ENCODE measurements around the gene CDC42. TPM values are rescaled to one million over a fixed set of nuclear protein-coding genes. Genes with fewer than 3 reads are reported as not detected.

CDC42 gene
- total RNA-seq, 1 experiment from 2014 or later: 171 TPM

DNA sequence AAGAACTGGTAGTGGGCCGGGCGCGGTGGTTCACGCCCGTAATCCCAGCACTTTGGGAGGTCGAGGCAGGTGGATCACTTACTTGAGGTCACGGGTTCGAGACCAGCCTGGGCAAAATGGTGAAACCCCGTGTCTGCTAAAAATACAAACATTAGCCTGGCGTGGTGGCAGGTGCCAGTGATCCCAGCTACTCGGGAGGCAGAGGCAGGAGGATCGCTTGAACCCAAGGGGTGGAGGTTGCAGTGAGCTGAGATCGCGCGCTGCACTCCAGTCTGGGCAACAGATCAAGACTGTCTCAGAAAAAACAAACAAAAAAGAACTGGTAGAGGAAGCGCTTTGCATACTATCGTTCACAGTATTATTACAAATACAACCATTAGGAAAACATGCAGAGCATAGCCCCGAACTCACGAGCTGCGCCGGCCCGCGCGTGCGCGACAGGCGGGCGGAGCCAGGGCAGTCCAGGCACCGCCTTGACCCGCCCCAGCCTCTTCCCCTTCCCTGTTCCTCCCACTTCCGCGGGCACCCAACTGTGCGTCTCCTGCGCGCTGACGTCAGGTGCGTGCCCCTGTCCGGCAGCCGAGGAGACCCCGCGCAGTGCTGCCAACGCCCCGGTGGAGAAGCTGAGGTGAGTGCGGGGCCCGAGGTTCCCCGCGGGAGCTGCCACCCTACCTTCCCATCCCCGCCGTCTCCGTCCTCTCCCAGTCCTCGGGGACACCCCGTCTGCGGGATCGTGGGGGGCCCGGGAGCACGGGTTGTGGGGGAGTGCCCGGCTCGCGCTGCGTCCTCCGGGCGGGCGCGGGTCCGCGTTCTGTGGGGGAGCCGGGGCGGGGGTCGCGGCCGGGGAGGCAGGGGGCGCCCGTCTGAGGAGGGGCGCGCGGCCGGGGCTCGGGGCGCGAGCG, at the start of gene CDC42 (continued):
- TF ChIP-seq, protein P1, sequence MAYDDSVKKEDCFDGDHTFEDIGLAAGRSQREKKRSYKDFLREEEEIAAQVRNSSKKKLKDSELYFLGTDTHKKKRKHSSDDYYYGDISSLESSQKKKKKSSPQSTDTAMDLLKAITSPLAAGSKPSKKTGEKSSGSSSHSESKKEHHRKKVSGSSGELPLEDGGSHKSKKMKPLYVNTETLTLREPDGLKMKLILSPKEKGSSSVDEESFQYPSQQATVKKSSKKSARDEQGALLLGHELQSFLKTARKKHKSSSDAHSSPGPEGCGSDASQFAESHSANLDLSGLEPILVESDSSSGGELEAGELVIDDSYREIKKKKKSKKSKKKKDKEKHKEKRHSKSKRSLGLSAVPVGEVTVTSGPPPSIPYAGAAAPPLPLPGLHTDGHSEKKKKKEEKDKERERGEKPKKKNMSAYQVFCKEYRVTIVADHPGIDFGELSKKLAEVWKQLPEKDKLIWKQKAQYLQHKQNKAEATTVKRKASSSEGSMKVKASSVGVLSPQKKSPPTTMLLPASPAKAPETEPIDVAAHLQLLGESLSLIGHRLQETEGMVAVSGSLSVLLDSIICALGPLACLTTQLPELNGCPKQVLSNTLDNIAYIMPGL (CRISPR knock-in tag; IDR thresholded peaks at IDR 0.05): peak; percentile 94
- TF ChIP-seq NR3C1 (CRISPR knock-in tag; conservative IDR thresholded peaks at IDR 0.05; ENCODE audit: low read depth) (no peak), ZNF263 (CRISPR knock-in tag; IDR thresholded peaks at IDR 0.05; ENCODE audit: low read depth) (no peak; the same call in 1 of the 2 replicates), MYBL2 (CRISPR knock-in tag; IDR thresholded peaks at IDR 0.05) (no peak), KAT7 (CRISPR knock-in tag; IDR thresholded peaks at IDR 0.05; ENCODE audit: borderline replicate concordance) (peak; percentile 93; the same call in 1 of the 2 replicates), ATF1 (CRISPR knock-in tag; IDR thresholded peaks at IDR 0.05) (no peak), NR2C2 (CRISPR knock-in tag; IDR thresholded peaks at IDR 0.05) (no peak), ZNF138 (CRISPR knock-in tag; conservative IDR thresholded peaks at IDR 0.05) (no peak), PRRX2 (CRISPR knock-in tag; IDR thresholded peaks at IDR 0.05) (no peak), SMAD3 (CRISPR knock-in tag; IDR thresholded peaks at IDR 0.05; ENCODE audit: borderline replicate concordance) (no peak), ZNF671 (CRISPR knock-in tag; IDR thresholded peaks at IDR 0.05) (no peak), FOXK1 (CRISPR knock-in tag; IDR thresholded peaks at IDR 0.05) (peak; percentile 89), ELF4 (CRISPR knock-in tag; IDR thresholded peaks at IDR 0.05; ENCODE audit: low read depth) (no peak), ZNF423 (CRISPR knock-in tag; IDR thresholded peaks at IDR 0.05) (no peak), ESRRA (CRISPR knock-in tag; IDR thresholded peaks at IDR 0.05; ENCODE audit: borderline replicate concordance) (0 out of 2 replicates have a peak, but pooled peaks have one; percentile 48), SP1 (CRISPR knock-in tag; conservative IDR thresholded peaks at IDR 0.05) (peak; percentile 93), OVOL2 (CRISPR knock-in tag; IDR thresholded peaks at IDR 0.05; ENCODE audit: borderline replicate concordance) (no peak), TEAD1 (CRISPR knock-in tag; IDR thresholded peaks at IDR 0.05) (no peak), GRHL2 (CRISPR knock-in tag; IDR thresholded peaks at IDR 0.05; ENCODE audit: insufficient replicate concordance, severe bottlenecking) (no peak), FOXP1 (CRISPR knock-in tag; IDR thresholded peaks at IDR 0.05; ENCODE audit: borderline replicate concordance) (peak; percentile 76; the same call in 1 of the 2 replicates)
- TF ChIP-seq, protein P2, sequence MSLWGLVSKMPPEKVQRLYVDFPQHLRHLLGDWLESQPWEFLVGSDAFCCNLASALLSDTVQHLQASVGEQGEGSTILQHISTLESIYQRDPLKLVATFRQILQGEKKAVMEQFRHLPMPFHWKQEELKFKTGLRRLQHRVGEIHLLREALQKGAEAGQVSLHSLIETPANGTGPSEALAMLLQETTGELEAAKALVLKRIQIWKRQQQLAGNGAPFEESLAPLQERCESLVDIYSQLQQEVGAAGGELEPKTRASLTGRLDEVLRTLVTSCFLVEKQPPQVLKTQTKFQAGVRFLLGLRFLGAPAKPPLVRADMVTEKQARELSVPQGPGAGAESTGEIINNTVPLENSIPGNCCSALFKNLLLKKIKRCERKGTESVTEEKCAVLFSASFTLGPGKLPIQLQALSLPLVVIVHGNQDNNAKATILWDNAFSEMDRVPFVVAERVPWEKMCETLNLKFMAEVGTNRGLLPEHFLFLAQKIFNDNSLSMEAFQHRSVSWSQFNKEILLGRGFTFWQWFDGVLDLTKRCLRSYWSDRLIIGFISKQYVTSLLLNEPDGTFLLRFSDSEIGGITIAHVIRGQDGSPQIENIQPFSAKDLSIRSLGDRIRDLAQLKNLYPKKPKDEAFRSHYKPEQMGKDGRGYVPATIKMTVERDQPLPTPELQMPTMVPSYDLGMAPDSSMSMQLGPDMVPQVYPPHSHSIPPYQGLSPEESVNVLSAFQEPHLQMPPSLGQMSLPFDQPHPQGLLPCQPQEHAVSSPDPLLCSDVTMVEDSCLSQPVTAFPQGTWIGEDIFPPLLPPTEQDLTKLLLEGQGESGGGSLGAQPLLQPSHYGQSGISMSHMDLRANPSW (CRISPR knock-in tag; conservative IDR thresholded peaks at IDR 0.05; ENCODE audit: low read depth): no peak
- TF ChIP-seq, protein P3, sequence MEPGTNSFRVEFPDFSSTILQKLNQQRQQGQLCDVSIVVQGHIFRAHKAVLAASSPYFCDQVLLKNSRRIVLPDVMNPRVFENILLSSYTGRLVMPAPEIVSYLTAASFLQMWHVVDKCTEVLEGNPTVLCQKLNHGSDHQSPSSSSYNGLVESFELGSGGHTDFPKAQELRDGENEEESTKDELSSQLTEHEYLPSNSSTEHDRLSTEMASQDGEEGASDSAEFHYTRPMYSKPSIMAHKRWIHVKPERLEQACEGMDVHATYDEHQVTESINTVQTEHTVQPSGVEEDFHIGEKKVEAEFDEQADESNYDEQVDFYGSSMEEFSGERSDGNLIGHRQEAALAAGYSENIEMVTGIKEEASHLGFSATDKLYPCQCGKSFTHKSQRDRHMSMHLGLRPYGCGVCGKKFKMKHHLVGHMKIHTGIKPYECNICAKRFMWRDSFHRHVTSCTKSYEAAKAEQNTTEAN (CRISPR knock-in tag; IDR thresholded peaks at IDR 0.05): no peak
- TF ChIP-seq, protein P4, sequence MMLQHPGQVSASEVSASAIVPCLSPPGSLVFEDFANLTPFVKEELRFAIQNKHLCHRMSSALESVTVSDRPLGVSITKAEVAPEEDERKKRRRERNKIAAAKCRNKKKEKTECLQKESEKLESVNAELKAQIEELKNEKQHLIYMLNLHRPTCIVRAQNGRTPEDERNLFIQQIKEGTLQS (CRISPR knock-in tag; conservative IDR thresholded peaks at IDR 0.05): no peak
- TF ChIP-seq, protein P5, sequence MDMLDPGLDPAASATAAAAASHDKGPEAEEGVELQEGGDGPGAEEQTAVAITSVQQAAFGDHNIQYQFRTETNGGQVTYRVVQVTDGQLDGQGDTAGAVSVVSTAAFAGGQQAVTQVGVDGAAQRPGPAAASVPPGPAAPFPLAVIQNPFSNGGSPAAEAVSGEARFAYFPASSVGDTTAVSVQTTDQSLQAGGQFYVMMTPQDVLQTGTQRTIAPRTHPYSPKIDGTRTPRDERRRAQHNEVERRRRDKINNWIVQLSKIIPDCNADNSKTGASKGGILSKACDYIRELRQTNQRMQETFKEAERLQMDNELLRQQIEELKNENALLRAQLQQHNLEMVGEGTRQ (CRISPR knock-in tag; IDR thresholded peaks at IDR 0.05): peak; percentile 20; the same call in 1 of the 2 replicates
- TF ChIP-seq, protein P6, sequence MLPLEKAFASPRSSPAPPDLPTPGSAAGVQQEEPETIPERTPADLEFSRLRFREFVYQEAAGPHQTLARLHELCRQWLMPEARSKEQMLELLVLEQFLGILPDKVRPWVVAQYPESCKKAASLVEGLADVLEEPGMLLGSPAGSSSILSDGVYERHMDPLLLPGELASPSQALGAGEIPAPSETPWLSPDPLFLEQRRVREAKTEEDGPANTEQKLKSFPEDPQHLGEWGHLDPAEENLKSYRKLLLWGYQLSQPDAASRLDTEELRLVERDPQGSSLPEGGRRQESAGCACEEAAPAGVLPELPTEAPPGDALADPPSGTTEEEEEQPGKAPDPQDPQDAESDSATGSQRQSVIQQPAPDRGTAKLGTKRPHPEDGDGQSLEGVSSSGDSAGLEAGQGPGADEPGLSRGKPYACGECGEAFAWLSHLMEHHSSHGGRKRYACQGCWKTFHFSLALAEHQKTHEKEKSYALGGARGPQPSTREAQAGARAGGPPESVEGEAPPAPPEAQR (CRISPR knock-in tag; IDR thresholded peaks at IDR 0.05): no peak
- TF ChIP-seq, protein P7, sequence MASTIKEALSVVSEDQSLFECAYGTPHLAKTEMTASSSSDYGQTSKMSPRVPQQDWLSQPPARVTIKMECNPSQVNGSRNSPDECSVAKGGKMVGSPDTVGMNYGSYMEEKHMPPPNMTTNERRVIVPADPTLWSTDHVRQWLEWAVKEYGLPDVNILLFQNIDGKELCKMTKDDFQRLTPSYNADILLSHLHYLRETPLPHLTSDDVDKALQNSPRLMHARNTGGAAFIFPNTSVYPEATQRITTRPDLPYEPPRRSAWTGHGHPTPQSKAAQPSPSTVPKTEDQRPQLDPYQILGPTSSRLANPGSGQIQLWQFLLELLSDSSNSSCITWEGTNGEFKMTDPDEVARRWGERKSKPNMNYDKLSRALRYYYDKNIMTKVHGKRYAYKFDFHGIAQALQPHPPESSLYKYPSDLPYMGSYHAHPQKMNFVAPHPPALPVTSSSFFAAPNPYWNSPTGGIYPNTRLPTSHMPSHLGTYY (CRISPR knock-in tag; IDR thresholded peaks at IDR 0.05): no peak
- TF ChIP-seq, protein P8, sequence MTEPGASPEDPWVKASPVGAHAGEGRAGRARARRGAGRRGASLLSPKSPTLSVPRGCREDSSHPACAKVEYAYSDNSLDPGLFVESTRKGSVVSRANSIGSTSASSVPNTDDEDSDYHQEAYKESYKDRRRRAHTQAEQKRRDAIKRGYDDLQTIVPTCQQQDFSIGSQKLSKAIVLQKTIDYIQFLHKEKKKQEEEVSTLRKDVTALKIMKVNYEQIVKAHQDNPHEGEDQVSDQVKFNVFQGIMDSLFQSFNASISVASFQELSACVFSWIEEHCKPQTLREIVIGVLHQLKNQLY (CRISPR knock-in tag; IDR thresholded peaks at IDR 0.05): no peak
